OCI-LY1 (cell line): ENCODE data around the gene AQP5.

Experiments
- H2AFZ ChIP-seq: fragments of 200-600 bp; sonication (generic), shearing (Covaris generic); 2 replicates; pipeline ENCODE4 v1.6.0; 2014; ENCODE audit warnings: antibody characterized with exemption, mild to moderate bottlenecking, low read length
- H3F3A ChIP-seq: fragments of 200-600 bp; sonication (generic), shearing (Covaris generic); 2 replicates; pipeline ENCODE4 v1.6.0; 2014; ENCODE audit warnings: mild to moderate bottlenecking, antibody characterized with exemption, low read length, moderate library complexity; ENCODE audit not compliant: insufficient read depth
- H3K27ac ChIP-seq: fragments of 200-600 bp; sonication (generic); 2 replicates; pipeline ENCODE4 v1.5.1; 2014; ENCODE audit warnings: low read length, mixed run types, mild to moderate bottlenecking, low read depth; ENCODE audit not compliant: poor library complexity, severe bottlenecking
- H3K27me3 ChIP-seq: fragments of 200-600 bp; sonication (generic); 2 replicates; pipeline ENCODE4 v1.6.0; 2014; ENCODE audit warnings: antibody characterized with exemption, mild to moderate bottlenecking, low read length, moderate library complexity; ENCODE audit not compliant: insufficient read depth
- H3K36me3 ChIP-seq: fragments of 200-600 bp; sonication (generic); 2 replicates; pipeline ENCODE4 v1.6.1; 2014; ENCODE audit warnings: mild to moderate bottlenecking, antibody characterized with exemption, low read length, moderate library complexity, mixed read lengths; ENCODE audit not compliant: insufficient read depth
- H3K4me1 ChIP-seq: fragments of 200-600 bp; sonication (generic); 2 replicates; pipeline ENCODE4 v1.5.1; 2014; ENCODE audit warnings: mild to moderate bottlenecking, low read length, moderate library complexity; ENCODE audit not compliant: insufficient read depth, severe bottlenecking
- H3K4me2 ChIP-seq: fragments of 200-600 bp; sonication (generic), shearing (Covaris generic); 2 replicates; pipeline ENCODE4 v1.6.1; 2014; ENCODE audit warnings: low read length
- H3K4me3 ChIP-seq: fragments of 200-600 bp; sonication (generic); 2 replicates; pipeline ENCODE4 v1.5.1; 2014; ENCODE audit warnings: low read length, low read depth, mild to moderate bottlenecking, mixed read lengths; ENCODE audit not compliant: poor library complexity, severe bottlenecking
- H3K79me2 ChIP-seq: fragments of 200-600 bp; shearing (Covaris generic); 2 replicates; pipeline ENCODE4 v1.6.1; 2016; ENCODE audit warnings: mixed run types, low read length, mixed read lengths; ENCODE audit not compliant: insufficient read depth
- H3K9ac ChIP-seq: fragments of 200-600 bp; sonication (generic), shearing (Covaris generic); 2 replicates; pipeline ENCODE4 v1.6.1; 2014; ENCODE audit warnings: mild to moderate bottlenecking, low read length, mixed read lengths
- H3K9me2 ChIP-seq: fragments of 200-600 bp; sonication (generic), shearing (Covaris generic); 2 replicates; pipeline ENCODE4 v1.6.1; 2014; ENCODE audit warnings: low read depth, mild to moderate bottlenecking, low read length, mixed read lengths
- H3K9me3 ChIP-seq: fragments of 200-600 bp; shearing (Covaris generic); 2 replicates; pipeline ENCODE4 v1.6.1; 2014; ENCODE audit warnings: low read length, mixed read lengths
- H4K20me1 ChIP-seq: fragments of 200-600 bp; sonication (generic), shearing (Covaris generic); 2 replicates; pipeline ENCODE4 v1.6.0; 2016; ENCODE audit warnings: mild to moderate bottlenecking, low read length; ENCODE audit not compliant: insufficient read depth
- CTCF ChIP-seq: fragments of 200-600 bp; sonication (generic), shearing (Covaris generic); IDR thresholded peaks from 2 replicates; pipeline ENCODE4 v1.5.1; 2017; ENCODE audit warnings: mild to moderate bottlenecking, antibody characterized with exemption, low read length, moderate library complexity, mixed read lengths
- EZH2 ChIP-seq: fragments of 200-600 bp; sonication (generic), shearing (Covaris generic); IDR thresholded peaks from 2 replicates; pipeline ENCODE4 v1.8.0; 2017; ENCODE audit warnings: borderline replicate concordance, mixed run types, mild to moderate bottlenecking, antibody characterized with exemption, low read length, moderate library complexity, mixed read lengths

The AQP5 gene

GRCh38 chr12:49939707-49940106 lies 22.0 kb upstream of the AQP5 start:
- Histone ChIP-seq H3K9me3 (no peaks in the 10 kb centered on the region), H3K36me3 (no peaks in the 10 kb centered on the region; the same call in 1 of the 2 replicates), H3K27ac (no peak overlapping the region), H3K4me3 (no peak overlapping the region), H3K79me2 (no peaks in the 10 kb centered on the region), H4K20me1 (no peaks in the 10 kb centered on the region), H3K9me2 (no peaks in the 10 kb centered on the region), H3F3A (no peaks in the 10 kb centered on the region), H2AFZ (no peak overlapping the region), H3K4me2 (no peak overlapping the region), H3K4me1 (peaks cover 14% of the 10 kb centered on the region), H3K27me3 (no peaks in the 10 kb centered on the region; the same call in 1 of the 2 replicates), H3K9ac (no peak overlapping the region)
- TF ChIP-seq CTCF (no peak), EZH2 (no peak)

- no peak for TF ChIP-seq EZH2
- TF ChIP-seq CTCF, result no peak
- Histone ChIP-seq H3F3A (no peaks in the 10 kb centered on the region), H2AFZ (no peak overlapping the region), H3K79me2 (no peaks in the 10 kb centered on the region), H4K20me1 (no peaks in the 10 kb centered on the region), H3K4me1 (peaks cover 20% of the 10 kb centered on the region), H3K27ac (no peak overlapping the region), H3K9ac (no peak overlapping the region), H3K9me2 (no peaks in the 10 kb centered on the region), H3K4me3 (no peak overlapping the region), H3K27me3 (no peaks in the 10 kb centered on the region; the same call in 1 of the 2 replicates), H3K9me3 (no peaks in the 10 kb centered on the region), H3K4me2 (no peak overlapping the region; the same call in 1 of the 2 replicates), H3K36me3 (no peaks in the 10 kb centered on the region)
Measured at GRCh38 chr12:49941556-49942511, 19.8 kb upstream of the AQP5 start.

- Histone ChIP-seq H3K9me3 (no peaks in the 10 kb centered on the region), H3K27me3 (no peaks in the 10 kb centered on the region; the same call in 1 of the 2 replicates), H3K4me3 (no peak overlapping the region), H3K36me3 (no peaks in the 10 kb centered on the region), H3K9me2 (no peaks in the 10 kb centered on the region), H4K20me1 (no peaks in the 10 kb centered on the region), H2AFZ (no peak overlapping the region), H3F3A (no peaks in the 10 kb centered on the region), H3K9ac (no peak overlapping the region), H3K4me1 (peaks cover 20% of the 10 kb centered on the region), H3K27ac (no peak overlapping the region), H3K79me2 (no peaks in the 10 kb centered on the region), H3K4me2 (no peak overlapping the region; the same call in 1 of the 2 replicates)
- TF ChIP-seq EZH2, result no peak
- TF ChIP-seq CTCF, result no peak
Measured at GRCh38 chr12:49942512-49942893, 19.2 kb upstream of the AQP5 start.
